Liver (tissue), 9 donors: Measurements from ENCODE around the gene DTNB. TPM values are rescaled to one million over a fixed set of nuclear protein-coding genes. Genes with fewer than 3 reads are reported as not detected.

Experiments
- DNase-seq: peaks from one replicate; pipeline ENCODE4 v3.0.0-alpha.2; 2017; ENCODE audit warnings: low spot score
- H3K27ac ChIP-seq, 2 donors: one replicate each; pipeline ENCODE4 v1.7.0; 2013; ENCODE audit warnings: inconsistent platforms in 2 of 2, low read length in 2 of 2, control low read depth in 1 of 2, low read depth in 1 of 2, mild to moderate bottlenecking in 1 of 2
- H3K27me3 ChIP-seq, 4 donors: one replicate each; pipeline versions ENCODE4 v1.6.1 to v1.7.0; 2013; ENCODE audit warnings: low read length in 3 of 4, inconsistent platforms in 1 of 4, mild to moderate bottlenecking in 1 of 4, moderate library complexity in 1 of 4; ENCODE audit not compliant: control insufficient read depth in 4 of 4, insufficient read depth in 4 of 4
- H3K36me3 ChIP-seq, 4 donors: one replicate each; pipeline versions ENCODE4 v1.6.1 to v1.7.0; 2013; ENCODE audit warnings: low read length in 3 of 4, mild to moderate bottlenecking in 3 of 4, low read depth in 1 of 4, moderate library complexity in 1 of 4; ENCODE audit not compliant: control insufficient read depth in 4 of 4, insufficient read depth in 3 of 4
- H3K4me1 ChIP-seq, 4 donors: one replicate each; pipeline versions ENCODE4 v1.6.1 to v1.7.0; 2013; ENCODE audit warnings: low read length in 3 of 4, mild to moderate bottlenecking in 3 of 4, moderate library complexity in 1 of 4; ENCODE audit not compliant: control insufficient read depth in 4 of 4, insufficient read depth in 4 of 4
- H3K4me3 ChIP-seq, 3 donors: one replicate each; pipeline versions ENCODE4 v1.6.1 to v1.7.0; 2013; ENCODE audit warnings: low read length in 3 of 3, control low read depth in 1 of 3, low read depth in 1 of 3, mild to moderate bottlenecking in 1 of 3
- H3K9ac ChIP-seq, 2 donors: one replicate each; pipeline ENCODE4 v1.7.0; 2013; ENCODE audit warnings: low read length in 2 of 2, mild to moderate bottlenecking in 2 of 2, moderate library complexity in 2 of 2, control low read depth in 1 of 2, low read depth in 1 of 2
- H3K9me3 ChIP-seq, 4 donors: one replicate each; pipeline versions ENCODE4 v1.6.1 to v1.7.0; 2013; ENCODE audit warnings: low read length in 3 of 4; ENCODE audit not compliant: control insufficient read depth in 4 of 4
- EGR1 ChIP-seq, 2 donors: IDR thresholded peaks; 2 replicates each; pipeline ENCODE4 v1.6.1; 2016 to 2018; ENCODE audit warnings: antibody characterized with exemption in 2 of 2, low read depth in 2 of 2
- FOXA1 ChIP-seq: IDR thresholded peaks from 2 replicates; pipeline ENCODE4 v1.6.1; 2016; ENCODE audit warnings: antibody characterized with exemption
- FOXA2 ChIP-seq: IDR thresholded peaks from 2 replicates; pipeline ENCODE4 v1.6.1; 2016; ENCODE audit warnings: antibody characterized with exemption
- GABPA ChIP-seq, 2 donors: IDR thresholded peaks in 1 of 2; conservative IDR thresholded peaks in 1 of 2; 2 replicates each; pipeline ENCODE4 v1.6.1; 2016; ENCODE audit warnings: antibody characterized with exemption in 2 of 2, mild to moderate bottlenecking in 1 of 2, moderate library complexity in 1 of 2
- HNF4A ChIP-seq, 2 donors: conservative IDR thresholded peaks; 2 replicates each; pipeline ENCODE4 v1.6.1; 2016; ENCODE audit warnings: antibody characterized with exemption in 2 of 2, mild to moderate bottlenecking in 2 of 2
- JUND ChIP-seq, 2 donors: IDR thresholded peaks; 2 replicates each; pipeline ENCODE4 v1.6.1; 2016; ENCODE audit warnings: antibody characterized with exemption in 2 of 2
- NR2F2 ChIP-seq: IDR thresholded peaks from 2 replicates; pipeline ENCODE4 v1.6.1; 2016; ENCODE audit warnings: antibody characterized with exemption
- RAD21 ChIP-seq, 2 donors: IDR thresholded peaks; 2 replicates each; pipeline ENCODE4 v1.6.1; 2016; ENCODE audit warnings: antibody characterized with exemption in 2 of 2, mild to moderate bottlenecking in 2 of 2
- RXRA ChIP-seq, 2 donors: IDR thresholded peaks; 2 replicates each; pipeline ENCODE4 v1.6.1; 2017 to 2018; ENCODE audit warnings: antibody characterized with exemption in 2 of 2, mild to moderate bottlenecking in 1 of 2
- SP1 ChIP-seq: IDR thresholded peaks from 2 replicates; pipeline ENCODE4 v1.6.1; 2018; ENCODE audit warnings: antibody characterized with exemption, mild to moderate bottlenecking
- YY1 ChIP-seq: IDR thresholded peaks from 2 replicates; pipeline ENCODE4 v1.6.1; 2016; ENCODE audit warnings: antibody characterized with exemption, mild to moderate bottlenecking
- WGBS: extraction: QIAGEN DNeasy Blood & Tissue Kit; methylation state at CpG from one replicate; pipeline ENCODE4 v1.1.7; 2013; 5-methylcytosine and 5-hydroxymethylcytosine counted together
- polyA plus RNA-seq, 2 donors: library from polyadenylated mRNA; stranded (reverse) in 1 of 2; unstranded in 1 of 2; fragments of 200-250 nt in 1 of 2; fragments of >200 nt in 1 of 2; fragmentation: Nextera tagmentation in 1 of 2; extraction: Ambion mirVana in 1 of 2; gene quantifications; one replicate each; pipeline versions ENCODE4 v1.2.1 to v1.2.3, GENCODE V29; 2013 to 2015
- total RNA-seq, 2 donors: library from RNA; depleted of rRNA; stranded (reverse); fragments of >200 nt; gene quantifications; one replicate each; pipeline ENCODE4 v1.2.3, GENCODE V29; 2014
- TF ChIP-seq, protein P1 (sequence below): fragments of 150-350 bp; IDR thresholded peaks from 2 replicates; pipeline ENCODE4 v1.5.1; 2017; ENCODE audit warnings: improper control_type of control experiment, low read depth, low read length; ENCODE audit not compliant: missing input control
- TF ChIP-seq, protein P2 (sequence below): IDR thresholded peaks from 2 replicates; pipeline ENCODE4 v1.6.1; 2016; ENCODE audit warnings: antibody characterized with exemption
- TF ChIP-seq, protein P3 (sequence below): IDR thresholded peaks from 2 replicates; pipeline ENCODE4 v1.6.1; 2016; ENCODE audit warnings: antibody characterized with exemption
- TF ChIP-seq, protein P4 (sequence below): IDR thresholded peaks from 2 replicates; pipeline ENCODE4 v1.6.1; 2016; ENCODE audit warnings: antibody characterized with exemption
- donor health status: healthy.
- donor health status: healthy.
- donor health status: healthy.
- donor health status: healthy.
- donor health status: healthy.

Gene DTNB
- total and polyA plus RNA-seq, 4 donors, result 3.3 to 10.5 (median 6.4) TPM

DNA sequence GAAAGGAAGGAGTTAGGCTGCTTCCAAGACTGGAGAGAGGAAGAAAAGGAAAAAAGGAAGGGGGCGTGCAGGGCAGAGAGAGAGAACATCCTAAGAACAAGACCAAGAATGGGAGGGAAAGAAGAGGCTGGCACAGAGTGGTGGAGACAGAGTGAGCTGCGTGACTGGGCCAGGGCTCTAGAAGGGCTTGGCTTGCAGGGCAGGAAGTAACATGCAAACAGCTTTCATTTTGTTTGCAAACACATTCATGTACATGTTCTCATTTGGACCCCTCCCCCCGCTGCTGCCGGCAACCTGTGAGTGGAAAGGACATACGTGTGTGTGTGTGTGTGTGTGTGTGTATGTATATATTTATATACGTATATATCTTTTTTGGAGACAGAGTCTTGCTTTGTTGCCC, 284.9 kb downstream of the DTNB start:
- Histone ChIP-seq H3K4me1 (no peaks in the 10 kb centered on the region), H3K4me3 (no peak overlapping the region), H3K36me3 (peaks cover 0 to 5% (median 1%) of the 10 kb centered on the region in 4 donors), H3K27me3 (no peaks in the 10 kb centered on the region), H3K9me3 (no peaks in the 10 kb centered on the region), H3K27ac (no peak overlapping the region), H3K9ac (no peak overlapping the region)
- TF ChIP-seq FOXA1, result no peak
- TF ChIP-seq, protein P1, sequence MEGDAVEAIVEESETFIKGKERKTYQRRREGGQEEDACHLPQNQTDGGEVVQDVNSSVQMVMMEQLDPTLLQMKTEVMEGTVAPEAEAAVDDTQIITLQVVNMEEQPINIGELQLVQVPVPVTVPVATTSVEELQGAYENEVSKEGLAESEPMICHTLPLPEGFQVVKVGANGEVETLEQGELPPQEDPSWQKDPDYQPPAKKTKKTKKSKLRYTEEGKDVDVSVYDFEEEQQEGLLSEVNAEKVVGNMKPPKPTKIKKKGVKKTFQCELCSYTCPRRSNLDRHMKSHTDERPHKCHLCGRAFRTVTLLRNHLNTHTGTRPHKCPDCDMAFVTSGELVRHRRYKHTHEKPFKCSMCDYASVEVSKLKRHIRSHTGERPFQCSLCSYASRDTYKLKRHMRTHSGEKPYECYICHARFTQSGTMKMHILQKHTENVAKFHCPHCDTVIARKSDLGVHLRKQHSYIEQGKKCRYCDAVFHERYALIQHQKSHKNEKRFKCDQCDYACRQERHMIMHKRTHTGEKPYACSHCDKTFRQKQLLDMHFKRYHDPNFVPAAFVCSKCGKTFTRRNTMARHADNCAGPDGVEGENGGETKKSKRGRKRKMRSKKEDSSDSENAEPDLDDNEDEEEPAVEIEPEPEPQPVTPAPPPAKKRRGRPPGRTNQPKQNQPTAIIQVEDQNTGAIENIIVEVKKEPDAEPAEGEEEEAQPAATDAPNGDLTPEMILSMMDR, result no peak
- TF ChIP-seq YY1, result no peak
- no peak for TF ChIP-seq EGR1 (IDR thresholded peaks at IDR 0.05; ENCODE audit: low read depth in 2 of 2)
- no peak for TF ChIP-seq SP1
- TF ChIP-seq, protein P2, sequence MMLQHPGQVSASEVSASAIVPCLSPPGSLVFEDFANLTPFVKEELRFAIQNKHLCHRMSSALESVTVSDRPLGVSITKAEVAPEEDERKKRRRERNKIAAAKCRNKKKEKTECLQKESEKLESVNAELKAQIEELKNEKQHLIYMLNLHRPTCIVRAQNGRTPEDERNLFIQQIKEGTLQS, result no peak
- TF ChIP-seq FOXA2, result no peak
- no peak for TF ChIP-seq RXRA (IDR thresholded peaks at IDR 0.05)
- no peak for TF ChIP-seq HNF4A (conservative IDR thresholded peaks at IDR 0.05)
- TF ChIP-seq NR2F2, result no peak
- TF ChIP-seq, protein P3, sequence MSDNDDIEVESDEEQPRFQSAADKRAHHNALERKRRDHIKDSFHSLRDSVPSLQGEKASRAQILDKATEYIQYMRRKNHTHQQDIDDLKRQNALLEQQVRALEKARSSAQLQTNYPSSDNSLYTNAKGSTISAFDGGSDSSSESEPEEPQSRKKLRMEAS, result no peak
- TF ChIP-seq JUND (IDR thresholded peaks at IDR 0.05), result no peak
- TF ChIP-seq, protein P4, sequence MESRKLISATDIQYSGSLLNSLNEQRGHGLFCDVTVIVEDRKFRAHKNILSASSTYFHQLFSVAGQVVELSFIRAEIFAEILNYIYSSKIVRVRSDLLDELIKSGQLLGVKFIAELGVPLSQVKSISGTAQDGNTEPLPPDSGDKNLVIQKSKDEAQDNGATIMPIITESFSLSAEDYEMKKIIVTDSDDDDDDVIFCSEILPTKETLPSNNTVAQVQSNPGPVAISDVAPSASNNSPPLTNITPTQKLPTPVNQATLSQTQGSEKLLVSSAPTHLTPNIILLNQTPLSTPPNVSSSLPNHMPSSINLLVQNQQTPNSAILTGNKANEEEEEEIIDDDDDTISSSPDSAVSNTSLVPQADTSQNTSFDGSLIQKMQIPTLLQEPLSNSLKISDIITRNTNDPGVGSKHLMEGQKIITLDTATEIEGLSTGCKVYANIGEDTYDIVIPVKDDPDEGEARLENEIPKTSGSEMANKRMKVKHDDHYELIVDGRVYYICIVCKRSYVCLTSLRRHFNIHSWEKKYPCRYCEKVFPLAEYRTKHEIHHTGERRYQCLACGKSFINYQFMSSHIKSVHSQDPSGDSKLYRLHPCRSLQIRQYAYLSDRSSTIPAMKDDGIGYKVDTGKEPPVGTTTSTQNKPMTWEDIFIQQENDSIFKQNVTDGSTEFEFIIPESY, result no peak
- no peak for TF ChIP-seq RAD21 (IDR thresholded peaks at IDR 0.05)
- WGBS, result 92% methylated on average over 6 of the region's 6 CpGs
- DNase-seq, result no peak

DNA sequence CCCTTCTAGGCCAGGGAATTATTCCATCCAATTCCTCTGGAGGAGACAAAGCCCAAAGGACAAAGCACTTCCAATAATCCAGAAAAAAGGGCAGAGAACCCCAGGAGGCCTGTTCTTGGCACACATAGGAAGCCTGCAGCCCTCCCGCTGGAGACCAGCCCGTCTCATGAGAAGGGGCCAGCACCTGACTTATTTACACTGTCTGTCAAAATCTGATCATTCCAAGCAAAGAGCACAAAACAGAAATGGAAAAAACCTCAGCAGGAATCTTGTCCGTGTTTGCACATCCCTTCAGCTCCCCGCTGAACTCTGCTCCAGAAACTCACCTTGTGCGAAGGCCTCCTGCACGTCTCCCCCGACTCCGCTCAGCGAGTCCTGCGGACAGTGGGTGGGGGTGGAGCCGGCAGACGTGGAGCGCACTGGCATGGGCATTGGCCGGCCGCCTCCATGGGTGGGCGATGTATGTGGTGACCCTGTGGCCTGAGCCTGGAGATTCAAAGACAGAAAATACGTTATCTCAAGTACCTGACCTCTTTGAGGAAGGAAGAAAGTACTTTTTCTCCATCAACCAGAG, 285.4 kb downstream of the DTNB start:
- Histone ChIP-seq H3K4me1 (no peaks in the 10 kb centered on the region), H3K27me3 (no peaks in the 10 kb centered on the region), H3K9me3 (no peaks in the 10 kb centered on the region), H3K9ac (no peak overlapping the region), H3K27ac (no peak overlapping the region), H3K36me3 (peaks cover 0 to 5% (median 1%) of the 10 kb centered on the region in 4 donors), H3K4me3 (no peak overlapping the region)
- TF ChIP-seq SP1, result no peak
- no peak for TF ChIP-seq GABPA (IDR thresholded peaks at IDR 0.05 in 1 of 2, conservative IDR thresholded peaks at IDR 0.05 in 1 of 2)
- TF ChIP-seq JUND (IDR thresholded peaks at IDR 0.05), result no peak
- TF ChIP-seq EGR1 (IDR thresholded peaks at IDR 0.05; ENCODE audit: low read depth in 2 of 2), result no peak
- DNase-seq, result no peak
- WGBS, result 94% methylated on average over 17 of the region's 17 CpGs
